ENCODE results near the gene C21orf58. TPM values are rescaled to one million over a fixed set of nuclear protein-coding genes. Genes with fewer than 3 reads are reported as not detected.

Gene C21orf58
- polyA plus RNA-seq, 1 donor: 22.3 TPM

- DNase-seq: no peak
These were observed 30.4 kb upstream of the C21orf58 start for GRCh38 chr21:46354046-46354445.

GRCh38 chr21:46352913-46353312 is 29.2 kb upstream of the C21orf58 start:
- no peak for DNase-seq

DNA sequence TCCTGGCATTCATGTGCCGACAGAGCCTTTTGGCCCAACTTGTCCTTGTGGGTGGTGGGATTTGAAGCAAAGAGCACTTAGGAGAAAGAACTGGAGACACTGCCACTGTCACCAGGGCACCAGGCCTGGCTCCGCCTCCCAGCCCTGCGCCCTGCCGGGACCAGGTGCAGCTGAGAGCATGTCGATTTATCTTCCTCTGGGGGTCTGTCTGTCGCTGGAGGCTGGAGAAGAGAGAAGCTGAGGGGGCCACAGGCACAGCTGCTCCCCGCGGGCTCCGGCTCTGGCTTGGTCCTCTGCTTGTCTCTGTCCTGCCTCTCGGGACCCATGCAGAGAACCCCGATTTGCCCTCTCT is 28.5 kb upstream of the C21orf58 start:
- DNase-seq: no peak

- DNase-seq: no peak
These were observed 27.9 kb upstream of the C21orf58 start for GRCh38 chr21:46351476-46352163.

GRCh38 chr21:46350981-46351380 is 27.3 kb upstream of the C21orf58 start:
- DNase-seq: no peak

DNA sequence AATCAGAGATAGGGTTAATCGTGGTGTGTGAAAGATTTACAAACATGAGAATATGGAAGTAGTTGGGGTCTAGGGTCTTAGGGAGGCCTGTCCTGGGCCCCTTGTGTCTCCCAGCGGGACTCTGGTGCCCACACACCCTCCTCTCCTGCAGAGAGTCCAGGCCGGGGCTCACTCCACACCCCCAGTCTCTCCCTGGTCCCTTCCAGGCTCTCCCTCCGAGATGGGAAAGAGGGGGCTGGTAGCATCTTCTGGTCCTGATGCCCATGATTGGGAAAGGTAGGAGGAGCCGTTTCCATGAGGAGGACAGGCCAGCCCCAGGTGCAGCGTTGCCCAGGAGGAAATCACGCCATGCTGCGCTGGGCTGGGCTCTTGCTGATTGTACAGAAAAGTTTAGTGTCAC is 26.9 kb upstream of the C21orf58 start:
- DNase-seq: no peak

- DNase-seq: no peak
These were observed 25.6 kb upstream of the C21orf58 start for GRCh38 chr21:46349134-46349760.

- DNase-seq: no peak
These were observed 24.2 kb upstream of the C21orf58 start for GRCh38 chr21:46347791-46348381.

DNA sequence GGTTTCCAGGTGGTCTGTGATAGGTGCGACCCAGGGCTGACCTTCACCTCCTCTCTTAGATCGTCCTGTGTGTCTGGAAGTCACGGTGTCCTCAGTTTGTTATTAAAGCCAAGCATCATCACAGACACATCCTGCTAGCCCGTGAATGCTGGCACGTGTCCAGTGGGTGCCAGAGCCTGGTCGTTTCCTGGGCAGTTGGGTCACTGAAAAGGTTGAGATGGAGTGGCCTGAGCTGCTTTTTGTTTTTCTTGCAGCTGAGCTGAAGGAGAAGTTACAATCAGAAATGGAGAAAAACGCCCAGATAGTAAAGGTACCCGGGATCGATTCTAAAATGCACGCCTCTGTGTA is 23.5 kb upstream of the C21orf58 start:
- DNase-seq: no peak

- DNase-seq: no peak
These were observed 22.9 kb upstream of the C21orf58 start for GRCh38 chr21:46346296-46347202.

DNA sequence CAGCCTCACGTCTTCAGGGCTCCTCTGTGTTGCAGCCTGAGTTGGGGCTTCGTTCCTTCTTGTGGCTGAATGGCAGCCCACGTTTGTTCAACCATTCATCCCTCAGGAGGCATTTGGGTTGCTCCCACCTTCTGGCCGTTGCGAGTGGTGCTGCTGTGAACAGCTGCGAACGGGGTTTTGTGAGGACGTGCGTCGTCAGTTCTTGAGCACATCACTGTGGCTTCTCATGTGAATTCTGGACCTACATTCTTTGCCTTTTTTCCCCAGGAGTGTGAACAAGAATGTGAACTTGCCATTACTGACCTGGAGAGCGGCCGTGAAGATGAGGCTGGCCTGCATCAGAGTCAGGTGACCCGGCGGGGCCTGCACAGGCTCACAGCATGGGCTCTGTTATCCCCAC is 22.2 kb upstream of the C21orf58 start:
- no peak for DNase-seq

DNA sequence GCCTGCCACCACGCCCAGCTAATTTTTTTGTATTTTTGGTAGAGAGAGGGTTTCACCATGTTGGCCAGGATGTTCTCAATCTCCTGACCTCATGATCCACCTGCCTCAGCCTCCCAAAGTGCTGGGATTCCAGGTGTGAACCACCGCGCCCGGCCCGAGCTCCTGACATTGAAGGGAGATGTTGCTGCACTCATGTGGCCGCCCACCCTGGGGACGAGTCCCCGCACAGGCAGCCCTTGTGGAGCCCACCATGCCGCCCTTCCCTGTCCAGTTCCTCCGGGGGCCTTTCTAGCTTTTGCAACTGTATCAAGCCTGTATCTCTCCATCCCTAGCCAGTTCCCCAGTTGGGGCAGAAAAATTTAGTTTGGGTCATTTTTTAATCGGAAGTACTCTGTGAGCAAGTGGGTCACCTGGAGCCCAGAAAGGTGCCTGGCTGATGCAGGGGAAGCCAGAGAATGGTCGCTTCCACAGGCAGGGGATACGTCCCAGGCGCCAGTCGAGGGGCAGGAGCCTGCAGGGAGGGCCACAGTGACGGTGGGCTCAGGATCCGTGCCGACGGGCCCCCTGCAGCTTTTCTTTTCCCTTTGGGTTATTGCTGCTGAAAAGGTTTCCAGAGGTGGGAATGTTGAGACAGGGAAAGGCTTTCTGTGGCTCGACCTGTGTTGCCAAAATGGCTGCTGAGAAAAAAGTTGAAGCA is 20.7 kb upstream of the C21orf58 start:
- no peak for DNase-seq

GRCh38 chr21:46340998-46341397 is 17.3 kb upstream of the C21orf58 start:
- DNase-seq: no peak

DNA sequence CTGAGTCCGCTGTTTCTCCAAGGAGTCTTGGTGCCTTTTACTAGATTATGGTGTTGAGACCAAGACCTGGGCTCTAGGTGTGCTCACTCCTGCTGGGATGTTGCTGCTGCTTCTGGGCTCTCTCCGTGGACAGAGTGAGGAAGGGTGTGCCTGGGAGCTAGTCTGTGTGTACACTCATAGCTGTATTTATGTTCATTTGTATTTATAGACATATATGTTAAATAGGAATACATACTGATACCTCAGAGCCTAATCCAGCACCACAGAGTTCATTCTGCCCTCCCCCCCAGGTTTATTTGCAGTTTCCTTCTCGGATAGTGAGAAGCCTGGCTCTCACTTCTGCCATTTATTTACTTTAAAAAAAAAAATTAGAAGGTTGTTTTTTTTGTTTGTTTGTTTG is 12.9 kb upstream of the C21orf58 start:
- no peak for DNase-seq

- DNase-seq: no peak
These were observed 10.9 kb upstream of the C21orf58 start for GRCh38 chr21:46334351-46335140.

DNA sequence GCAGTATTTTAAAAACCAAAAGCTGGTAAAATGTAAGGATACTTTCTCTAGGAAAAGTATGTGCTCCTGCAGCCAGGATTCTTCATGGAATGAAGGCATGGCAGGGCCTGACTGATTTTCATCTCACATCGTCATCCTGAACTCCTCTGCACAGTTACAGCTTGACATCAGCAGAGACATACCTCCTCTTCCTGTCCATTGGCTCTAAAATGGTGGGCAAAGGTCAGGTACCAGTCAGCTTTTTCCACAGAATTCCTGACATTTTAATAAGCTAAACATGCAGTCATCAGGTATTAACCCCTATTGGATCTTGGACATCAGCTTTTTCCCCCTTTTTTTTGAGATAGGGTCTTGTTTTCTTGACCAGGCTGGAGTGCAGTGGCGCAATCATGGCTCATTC is 6.1 kb upstream of the C21orf58 start:
- no peak for DNase-seq

DNA sequence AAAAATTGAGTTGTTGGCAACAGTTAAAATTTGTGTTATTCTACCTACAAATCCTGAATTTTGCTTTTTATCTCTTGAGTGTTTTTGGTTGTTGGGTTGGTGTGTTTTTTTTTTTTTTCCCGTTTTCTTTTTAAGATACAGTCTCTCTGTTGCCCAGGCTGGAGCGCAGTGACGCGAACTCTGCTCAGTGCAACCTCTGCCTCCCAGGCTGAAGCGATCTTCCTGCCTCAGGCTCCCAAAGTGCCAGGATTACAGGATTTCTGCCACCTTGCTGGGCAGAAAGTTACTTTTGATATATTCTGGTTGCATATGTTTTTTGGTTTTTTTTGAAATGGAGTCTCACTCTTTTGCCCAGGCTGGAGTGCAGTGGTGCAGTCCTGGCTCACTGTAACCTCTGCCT is 4.5 kb upstream of the C21orf58 start:
- DNase-seq: no peak

- DNase-seq: no peak
These were observed 4.0 kb upstream of the C21orf58 start for GRCh38 chr21:46327711-46328110.

- no peak for DNase-seq
These were observed 2.5 kb upstream of the C21orf58 start for GRCh38 chr21:46326110-46326703.

- no peak for DNase-seq
These were observed 1.6 kb upstream of the C21orf58 start for GRCh38 chr21:46325073-46325912.
